NCI-H460 (cell line): ENCODE measurements around the gene THOC3. TPM values are rescaled to one million over a fixed set of nuclear protein-coding genes. Genes with fewer than 3 reads are reported as not detected.
"Not testable (repeated sequence)": the region's sequence is repeated elsewhere in the genome, so short reads cannot be mapped to it uniquely, and the experiment has no call there.

Experiments
- DNase-seq: peaks from one replicate; pipeline ENCODE4 v3.0.0-alpha.2; 2016; ENCODE audit warnings: low read depth; ENCODE audit errors: extremely low read depth
- total RNA-seq: library from RNA; depleted of rRNA; stranded (reverse); fragments of >200 nt; shearing (Covaris generic); gene quantifications from 2 replicates; pipeline ENCODE4 v1.2.3, GENCODE V29; 2014; rRNA removed

The THOC3 gene
- total RNA-seq, 1 experiment from 2014 or later: 40.5 TPM

DNA sequence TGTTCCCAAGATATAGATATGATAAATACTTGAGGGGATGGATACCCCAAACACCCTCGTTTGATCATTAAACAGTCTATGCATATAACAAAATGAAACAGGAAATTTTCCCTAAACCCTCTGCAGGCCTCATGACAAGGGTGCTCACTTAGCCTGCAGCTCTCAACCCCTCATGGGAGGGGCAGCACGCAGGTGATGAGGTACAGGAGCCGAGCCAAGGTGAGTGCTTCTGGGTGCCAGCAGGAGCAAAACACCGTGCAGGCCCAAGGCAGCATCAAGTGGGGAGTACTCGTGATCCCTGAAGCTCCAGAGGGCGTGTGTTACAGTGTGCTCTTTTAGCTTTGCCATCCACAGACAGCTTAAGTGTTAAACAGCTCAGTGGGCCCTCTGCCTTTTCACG lies 24.9 kb downstream of the THOC3 start:
- not testable (repeated sequence) for DNase-seq

DNA sequence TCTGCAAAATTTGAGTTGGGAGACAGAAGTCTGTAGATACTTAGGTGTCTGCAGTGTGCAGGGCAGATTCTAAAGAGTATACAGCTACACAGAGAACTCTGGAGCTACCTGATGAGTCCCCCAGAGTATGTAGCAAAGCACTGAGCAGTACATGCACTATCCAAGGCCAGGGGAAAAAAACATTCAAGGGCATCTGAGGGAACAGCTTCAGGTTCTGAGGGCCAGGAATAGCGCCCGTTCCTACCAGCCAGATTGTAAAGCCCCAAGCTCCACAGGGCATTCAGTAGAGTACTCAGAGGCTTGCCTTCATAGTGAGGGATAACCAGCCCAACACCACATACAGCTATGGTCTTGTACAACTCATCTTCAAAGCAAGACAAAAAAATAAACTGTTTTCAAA lies 27.5 kb downstream of the THOC3 start:
- not testable (repeated sequence) for DNase-seq

DNA sequence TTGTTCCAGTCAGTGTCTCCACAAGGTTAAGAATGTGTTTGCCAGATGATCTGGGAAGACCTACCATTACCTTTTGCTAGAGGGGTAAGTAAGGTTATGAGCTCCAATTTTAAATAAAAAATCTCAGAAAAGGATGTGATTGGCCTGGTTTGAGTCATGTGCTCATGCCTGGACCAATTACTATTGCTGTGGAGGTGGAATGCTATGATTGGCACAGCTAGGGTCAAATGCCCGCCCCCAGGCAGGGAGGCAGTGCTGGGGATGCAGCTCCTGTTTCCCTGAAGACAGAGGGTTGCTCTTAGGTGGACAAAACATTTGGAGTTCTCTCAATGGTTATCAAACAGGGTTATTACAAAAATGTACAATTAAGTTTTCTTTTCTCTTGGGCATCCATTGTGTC lies 29.6 kb downstream of the THOC3 start:
- not testable (repeated sequence) for DNase-seq

DNA sequence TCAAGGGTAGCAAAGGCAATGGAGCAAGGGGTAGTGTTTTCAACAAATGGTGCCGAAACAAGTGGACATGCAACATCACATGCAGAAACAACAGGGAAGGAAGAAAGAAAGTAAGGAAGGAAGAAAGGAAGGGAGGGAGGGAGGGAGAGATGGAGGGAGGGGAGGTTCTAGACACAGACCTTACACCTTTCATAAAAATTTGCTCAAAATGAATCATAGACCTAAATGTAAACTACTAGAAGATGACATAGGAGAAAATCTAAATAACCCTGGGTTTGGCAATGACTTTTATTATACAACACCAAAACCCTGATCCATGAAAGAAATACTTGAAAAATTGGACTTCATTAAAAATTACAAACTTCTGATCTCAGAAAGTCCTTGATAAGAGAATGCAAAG lies 39.4 kb downstream of the THOC3 start:
- DNase-seq: not testable (repeated sequence)

DNA sequence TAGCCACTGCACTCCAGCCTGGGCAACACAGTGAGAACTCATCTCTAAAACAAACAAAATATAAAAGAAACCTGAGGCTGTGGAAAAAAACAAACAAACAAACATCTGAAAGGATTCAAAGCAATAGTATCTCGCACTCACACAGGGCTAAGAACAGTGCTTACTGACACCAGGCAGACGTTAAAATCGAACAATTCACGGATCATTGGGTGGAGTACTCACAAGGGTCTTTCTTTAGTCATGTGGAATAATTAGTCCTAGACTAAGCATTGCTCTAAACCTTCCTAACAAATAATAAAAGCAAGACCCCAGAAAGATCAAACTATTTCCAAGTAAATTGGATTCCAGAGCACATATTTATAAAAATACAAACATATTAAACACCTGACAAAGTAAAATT lies 43.0 kb downstream of the THOC3 start:
- not testable (repeated sequence) for DNase-seq

DNA sequence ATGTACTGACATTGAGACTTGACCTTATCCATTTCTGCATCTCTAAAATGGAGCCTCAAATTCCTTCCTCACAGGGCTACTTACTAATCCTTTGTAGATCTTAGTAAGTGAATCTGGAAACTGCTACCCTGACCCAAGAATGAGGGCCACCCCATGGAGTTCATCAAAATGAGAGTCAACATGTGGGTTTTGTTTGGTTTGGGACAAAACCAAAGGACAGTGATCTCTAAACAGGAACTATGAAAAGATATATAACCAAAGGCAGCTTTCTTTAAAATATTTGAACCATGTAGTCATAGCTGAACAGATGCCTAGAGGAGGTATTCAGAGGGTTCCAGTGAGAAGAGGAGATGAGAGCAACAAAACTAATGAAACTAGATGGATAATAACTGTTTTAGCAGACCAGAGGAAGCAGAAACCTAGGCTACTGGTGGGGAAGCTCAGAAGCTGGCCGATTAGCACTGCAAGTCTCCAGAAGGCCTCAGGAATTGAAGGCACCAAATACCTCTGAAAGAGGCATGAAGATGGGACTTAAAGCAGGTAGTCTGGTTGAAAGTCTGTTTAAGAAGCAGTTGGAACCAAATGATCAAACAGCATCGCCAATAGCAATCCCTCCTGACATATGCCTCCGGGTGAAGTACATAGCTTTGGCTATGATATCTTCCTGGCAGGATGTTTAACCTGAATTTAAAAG lies 45.8 kb downstream of the THOC3 start:
- DNase-seq: no peak

DNA sequence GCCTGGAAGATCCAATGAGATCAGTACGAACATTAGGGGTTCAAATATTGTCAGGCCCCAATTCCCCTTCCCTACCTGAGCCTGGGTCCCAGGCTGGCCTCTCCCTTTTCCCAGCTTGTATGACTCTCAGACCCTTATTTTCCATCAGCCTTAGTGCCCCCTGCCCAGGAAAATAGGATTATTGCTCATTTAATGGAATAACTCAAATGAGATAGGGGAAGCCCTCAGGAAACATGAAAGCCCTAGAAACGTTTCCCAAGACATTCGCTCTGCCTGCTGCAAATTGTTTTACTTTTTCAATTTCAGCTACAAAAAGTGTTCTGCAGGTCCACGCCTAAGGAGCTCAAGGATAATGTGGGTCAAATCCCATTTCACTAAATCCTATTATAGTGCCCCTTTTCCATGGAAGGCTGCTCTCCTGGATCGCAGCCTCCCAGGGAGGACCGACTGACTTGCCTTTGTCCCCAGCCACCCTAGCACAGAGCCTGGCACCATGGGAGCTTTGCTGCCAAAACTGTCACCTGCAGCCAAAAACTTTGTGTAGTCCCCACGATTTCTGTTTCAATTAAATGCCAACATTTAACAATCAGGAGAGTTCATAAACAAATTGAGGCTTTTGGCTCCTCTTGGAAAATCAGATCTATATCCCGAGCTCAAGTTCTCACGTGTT lies 46.9 kb downstream of the THOC3 start:
- no peak for DNase-seq

DNA sequence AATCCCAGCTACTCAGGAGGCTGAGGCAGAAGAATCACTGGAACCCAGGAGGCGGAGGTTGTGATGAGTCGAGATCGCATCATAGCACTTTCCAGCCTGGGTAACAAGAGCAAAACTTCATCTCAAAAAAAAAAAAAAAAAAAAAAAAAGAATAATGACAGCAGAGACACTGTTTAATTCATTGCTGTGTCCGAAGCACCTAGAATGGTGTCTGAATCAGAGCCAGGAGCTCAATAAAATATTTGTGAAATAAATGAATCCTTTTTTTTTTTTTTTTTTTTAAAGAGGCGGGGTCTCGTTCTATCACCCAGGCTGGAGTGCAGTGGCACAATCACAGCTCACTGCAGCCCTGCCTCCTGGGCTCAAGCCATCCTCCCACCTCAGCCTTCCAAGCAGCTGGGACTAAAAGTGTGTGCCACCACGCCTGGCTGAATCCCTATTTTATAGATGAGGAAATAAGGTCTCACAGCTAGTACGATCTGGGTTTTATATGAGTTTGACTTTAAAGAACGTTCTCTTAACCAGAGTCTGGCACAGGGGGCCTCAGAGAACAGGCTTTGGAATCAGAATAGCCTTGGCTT lies 47.8 kb downstream of the THOC3 start:
- no peak for DNase-seq

DNA sequence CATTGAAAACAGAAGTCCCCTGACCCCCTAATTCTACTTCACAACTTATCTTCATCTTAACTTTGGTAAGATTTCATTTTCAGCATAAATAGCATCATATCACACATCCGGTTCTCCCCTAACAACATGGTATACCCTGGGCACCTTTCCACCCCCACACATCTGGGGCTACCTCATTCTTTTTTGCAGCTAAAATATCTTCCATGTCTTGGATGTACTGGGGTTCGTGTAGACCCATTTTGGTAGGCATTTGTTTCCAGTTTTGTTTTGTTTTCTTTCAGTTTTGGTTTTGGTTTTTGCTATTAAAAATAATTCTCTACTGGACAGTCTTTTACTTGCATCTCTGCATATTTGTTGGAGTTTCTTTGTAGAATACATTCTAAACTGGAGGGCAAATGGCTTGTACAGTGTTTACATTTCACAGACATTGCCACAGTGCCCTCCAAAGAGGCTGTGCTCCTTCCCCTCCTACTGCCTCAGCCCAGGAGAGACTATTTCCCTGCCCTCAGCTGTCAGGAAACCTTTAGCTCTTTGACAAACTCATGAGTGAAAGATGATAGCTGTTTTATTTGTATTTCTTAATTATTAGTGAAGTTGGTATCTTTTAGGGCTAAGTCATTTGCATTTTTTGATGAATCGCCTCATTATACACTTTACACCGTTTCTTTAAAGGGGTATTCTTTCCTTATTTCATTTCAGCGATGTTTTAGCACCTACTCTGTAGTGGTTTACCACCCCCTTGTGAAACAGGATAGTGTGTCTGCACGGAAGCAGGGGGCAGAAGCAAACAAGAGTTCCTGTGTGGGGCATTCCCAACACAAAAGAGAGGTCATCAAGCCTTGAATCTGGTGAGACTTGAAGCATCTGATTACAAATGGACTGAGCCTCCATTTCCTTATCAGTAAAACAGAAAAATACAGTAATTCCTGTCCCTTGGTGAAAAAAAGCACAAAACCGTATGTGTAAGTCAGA lies 52.8 kb downstream of the THOC3 start:
- DNase-seq: not testable (repeated sequence)

DNA sequence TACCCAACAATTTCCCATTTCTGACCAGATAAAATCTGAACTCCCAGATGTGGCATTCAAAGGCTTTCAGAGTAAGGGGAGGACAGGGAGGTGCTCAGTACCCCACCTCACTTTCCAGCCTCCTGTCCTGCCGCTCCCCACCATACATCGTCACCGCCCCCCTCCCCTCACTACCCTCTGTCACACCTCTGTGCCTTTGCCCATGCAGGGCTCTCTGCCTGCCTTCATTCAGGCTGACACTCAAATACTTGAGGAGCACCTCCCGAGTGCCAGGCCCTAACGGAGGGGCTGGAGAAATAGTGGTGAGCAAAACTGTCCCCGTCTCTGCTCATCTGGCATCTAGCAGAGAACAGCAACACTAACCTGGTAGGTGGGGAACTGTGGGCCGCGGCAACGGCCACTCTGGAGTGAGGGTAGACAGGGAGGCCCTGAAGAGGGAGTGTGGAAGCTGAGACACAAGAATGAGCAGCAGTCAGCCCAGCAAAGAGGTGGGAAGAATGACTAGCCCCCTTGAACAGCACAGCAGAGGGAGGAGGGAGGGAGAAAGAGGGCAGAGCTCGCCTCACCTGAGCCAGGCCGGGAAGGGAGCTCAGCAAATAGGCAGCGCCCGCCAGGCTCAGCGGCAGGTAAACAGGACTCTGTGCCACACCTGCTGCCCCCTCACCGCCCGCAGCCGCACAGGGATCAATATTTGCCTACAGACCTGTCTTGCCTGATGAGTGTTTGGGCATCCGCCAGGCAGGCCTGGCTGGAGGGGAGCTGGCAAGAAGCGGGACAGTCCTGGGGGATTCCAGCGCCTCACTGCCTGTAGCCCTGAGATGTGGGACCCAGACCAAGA lies 54.1 kb downstream of the THOC3 start:
- not testable (repeated sequence) for DNase-seq

DNA sequence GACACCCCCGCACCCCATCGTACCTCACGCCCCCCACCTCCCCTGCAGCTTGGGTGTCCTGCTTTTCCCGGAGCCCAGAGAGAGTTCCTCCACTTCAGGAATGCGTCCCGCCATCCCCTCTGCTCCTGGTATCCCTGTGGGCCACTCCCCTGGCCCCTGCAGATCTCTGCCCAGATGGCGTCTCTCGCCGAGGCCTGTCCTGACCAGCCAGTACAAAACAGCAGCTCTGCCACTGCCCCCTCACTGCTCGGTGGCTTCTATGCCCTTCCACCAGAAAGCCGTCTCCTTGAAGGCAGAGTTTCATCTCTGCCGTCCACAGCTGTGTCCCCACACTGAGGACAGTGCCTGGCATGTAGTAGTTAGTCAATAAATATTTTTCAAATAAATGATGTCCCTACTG lies 58.0 kb downstream of the THOC3 start:
- not testable (repeated sequence) for DNase-seq

Other genes with a start within 250 kb of the THOC3 start
- 6.6 and 7.8 TPM in 2 replicates for gene CPLX2, start 96.7 kb downstream of the THOC3 start, total RNA-seq